ENCODE results near the gene FAM13A. TPM values are rescaled to one million over a fixed set of nuclear protein-coding genes. Genes with fewer than 3 reads are reported as not detected.

FAM13A gene
- total and polyA plus RNA-seq, 10 of the 15 experiments (the other 5 are each of a cell fraction or from before 2014, with no cell fraction given), result 0.05 to 1.8 (median 0.27) TPM; not detected in 1

- TF ChIP-seq BMI1 (IDR thresholded peaks at IDR 0.05; ENCODE audit: borderline replicate concordance) (0 out of 2 replicates have a peak, but pooled peaks have one; percentile 32), ZBTB40 (IDR thresholded peaks at IDR 0.05; ENCODE audit: borderline replicate concordance) (peak; percentile 61; the same call in 1 of the 2 replicates), PKNOX1 (IDR thresholded peaks at IDR 0.05) (peak; percentile 84), ASH2L (IDR thresholded peaks at IDR 0.05; ENCODE audit: borderline replicate concordance, low read depth) (no peak), DPF2 (IDR thresholded peaks at IDR 0.05) (peak; percentile 82), IKZF2 (IDR thresholded peaks at IDR 0.05) (peak; percentile 65 to 77; a peak in 2 of 4 replicates)
Observed at GRCh38 chr4:88858752-88859151, 198.2 kb downstream of the FAM13A start (continued).

DNA sequence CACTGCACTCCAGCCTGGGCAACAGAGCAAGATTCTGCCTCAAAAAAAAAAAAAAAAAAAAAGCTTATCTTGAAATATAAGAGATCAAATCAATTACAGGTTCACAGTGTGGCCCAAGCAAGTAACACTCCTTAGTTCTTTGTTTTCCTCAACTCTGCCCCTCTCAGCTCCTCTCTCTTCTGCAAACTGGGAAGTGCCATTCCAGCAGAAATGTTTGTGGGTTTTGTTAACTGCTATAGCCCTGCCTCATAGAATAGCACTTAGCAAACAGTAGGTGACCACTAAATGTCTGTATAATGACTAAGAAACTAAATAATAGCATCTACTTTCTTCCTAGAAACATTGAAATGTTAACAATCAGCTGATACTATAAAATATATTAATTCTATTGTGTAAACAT, 199.4 kb downstream of the FAM13A start:
- no peaks in the 10 kb centered on the region for H3K79me2 ChIP-seq (ENCODE audit: control insufficient read depth, insufficient read depth, low read length)
- in situ Hi-C loops (cut with MboI), result no loop called here
- intact Hi-C loops (cut with micrococcal nuclease; ENCODE audit: unreplicated experiment), result no loop called here
- POLR2A ChIA-PET, result interaction anchor here (0.5 to 1.9 kb wide), 3 partner anchors 11 to 527 kb away, joined by 3 to 6 read pairs (median 4); no protein-coding TSS in a partner anchor
- H4K20me1 ChIP-seq (ENCODE audit: control insufficient read depth, insufficient read depth), result no peaks in the 10 kb centered on the region
- H3K4me1 ChIP-seq (ENCODE audit: control insufficient read depth, insufficient read depth, low read length), result peaks cover 6% of the 10 kb centered on the region; the same call in 1 of the 2 replicates
- CTCF ChIA-PET, result interaction anchor here (1.5 kb wide), 1 partner anchor 165 kb away, joined by 5 read pairs; no protein-coding TSS in a partner anchor
- no peak overlapping the region for H3K27ac ChIP-seq (ENCODE audit: control insufficient read depth, insufficient read depth)
- no peak for FAIRE-seq
- H2AFZ ChIP-seq (ENCODE audit: control insufficient read depth, low read depth, low read length), result no peak overlapping the region
- no TSS peak for BruUV-seq (replicated peaks)
- no peak for ATAC-seq
- H3K4me2 ChIP-seq (ENCODE audit: control insufficient read depth, insufficient read depth), result no peak overlapping the region
- SMC1A ChIA-PET (ENCODE audit: uncharacterized antibody, unreplicated experiment), result interaction anchor here (1.1 to 3.6 kb wide), 4 partner anchors 10 to 165 kb away, joined by 3 to 28 read pairs (median 13); no protein-coding TSS in a partner anchor
- no peak for DNase-seq (ENCODE audit: low read depth, low spot score)
- no peaks in the 10 kb centered on the region for H3K36me3 ChIP-seq (ENCODE audit: control insufficient read depth in 2 of 2, insufficient read depth in 2 of 2, low read length in 1 of 2)
- no peak overlapping the region for H3K9ac ChIP-seq (ENCODE audit: control insufficient read depth, insufficient read depth, low read length)
- RAD21 ChIA-PET (ENCODE audit: unreplicated experiment), result no interaction called here
- H3K9me3 ChIP-seq (replicated peaks; ENCODE audit: control insufficient read depth, insufficient read depth, low read length), result no peaks in the 10 kb centered on the region
- no peak overlapping the region for H3K4me3 ChIP-seq
- H3K27me3 ChIP-seq (replicated peaks in 1 of 2; ENCODE audit: control insufficient read depth in 2 of 2, insufficient read depth in 2 of 2, low read length in 1 of 2), result no peaks in the 10 kb centered on the region
- TF ChIP-seq RBBP5 (conservative IDR thresholded peaks at IDR 0.05) (no peak), GABPA (IDR thresholded peaks at IDR 0.05; ENCODE audit: low read depth) (no peak), IRF3 (IDR thresholded peaks at IDR 0.05) (no peak), MLLT1 (IDR thresholded peaks at IDR 0.05) (no peak), ZNF24 (IDR thresholded peaks at IDR 0.05) (no peak), BHLHE40 (IDR thresholded peaks at IDR 0.05; ENCODE audit: borderline replicate concordance in 1 of 2, low read depth in 2 of 2, low read length in 1 of 2) (no peak)

Measured in GM12878 (cell line).